Thyroid gland (tissue), 4 donors: Measurements from ENCODE around the gene MAP4. TPM values are rescaled to one million over a fixed set of nuclear protein-coding genes. Genes with fewer than 3 reads are reported as not detected.

Experiments
- DNase-seq, 2 donors: peaks; one replicate each; pipeline ENCODE4 v3.0.0-alpha.2; 2019
- H3K27ac ChIP-seq, 3 donors: fragments of 200-600 bp; sonication (generic); 1 replicate in 2 of 3; 2 replicates in 1 of 3; pipeline ENCODE4 v1.5.1; 2016 to 2019; ENCODE audit warnings: mild to moderate bottlenecking in 1 of 3, moderate library complexity in 1 of 3
- H3K27me3 ChIP-seq: fragments of 200-600 bp; sonication (generic); one replicate; pipeline ENCODE4 v1.5.1; 2019
- H3K36me3 ChIP-seq, 2 donors: fragments of 200-600 bp; sonication (generic); one replicate each; pipeline ENCODE4 v1.5.1; 2016 to 2019
- H3K4me1 ChIP-seq, 2 donors: fragments of 200-600 bp; sonication (generic); one replicate each; pipeline ENCODE4 v1.5.1; 2017 to 2019
- H3K4me3 ChIP-seq, 3 donors: fragments of 200-600 bp; sonication (generic); replicated peaks in 1 of 3; 1 replicate in 2 of 3; 2 replicates in 1 of 3; pipeline ENCODE4 v1.5.1; 2016; ENCODE audit warnings: mild to moderate bottlenecking in 1 of 3
- H3K9me3 ChIP-seq: fragments of 200-600 bp; sonication (generic); one replicate; pipeline ENCODE4 v1.5.1; 2017
- POLR2A ChIP-seq, 2 donors: fragments of 450-650 bp; IDR thresholded peaks; one replicate each; pipeline ENCODE4 v1.6.1; 2017; ENCODE audit warnings: antibody characterized with exemption in 2 of 2, mild to moderate bottlenecking in 2 of 2, moderate library complexity in 1 of 2
- WGBS, 2 donors: methylation state at CpG; one replicate each; pipeline ENCODE4 v1.1.5; 2017; 5-methylcytosine and 5-hydroxymethylcytosine counted together
- intact Hi-C: fragments of 100-400 bp; cut with DNase I; formaldehyde crosslinking; loops from one replicate; pipeline ENCODE4 v1.15.1; 2023
- total RNA-seq, 4 donors: library from RNA; depleted of rRNA; stranded (reverse); fragments of >200 nt; gene quantifications; one replicate each; pipeline ENCODE4 v1.2.3, GENCODE V29; 2016
- TF ChIP-seq, protein P1 (sequence below), 6 experiments: fragments of 200-600 bp in 3 of 6; fragments of 450-650 bp in 3 of 6; sonication (generic) in 3 of 6; IDR thresholded peaks; one replicate each; pipeline ENCODE4 v1.5.1; 2016 to 2019; ENCODE audit warnings: antibody characterized with exemption in 6 of 6, mild to moderate bottlenecking in 2 of 6, inconsistent platforms in 1 of 6, moderate library complexity in 1 of 6

Gene MAP4
- total RNA-seq, 4 donors from 2014 or later = 75.5 to 103 (median 88.0) TPM

DNA sequence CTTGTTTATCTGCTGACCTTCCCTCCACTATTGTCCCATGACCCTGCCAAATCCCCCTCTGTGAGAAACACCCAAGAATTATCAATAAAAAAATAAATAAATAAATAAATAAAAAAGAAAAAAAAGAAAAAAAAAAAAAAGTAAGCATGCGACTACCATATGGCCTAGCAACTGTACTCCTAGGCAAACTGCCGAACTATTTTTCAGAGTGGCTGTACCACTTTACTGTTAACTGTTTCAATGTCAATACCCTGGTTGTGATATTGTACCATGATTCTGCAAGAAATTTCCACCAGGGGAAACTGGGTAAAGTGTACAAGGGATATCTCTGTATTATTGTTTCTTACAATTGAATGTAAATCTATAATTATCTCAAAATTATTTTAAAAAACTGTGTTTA is 41.3 kb upstream of the MAP4 start:
- TF ChIP-seq, protein P1, sequence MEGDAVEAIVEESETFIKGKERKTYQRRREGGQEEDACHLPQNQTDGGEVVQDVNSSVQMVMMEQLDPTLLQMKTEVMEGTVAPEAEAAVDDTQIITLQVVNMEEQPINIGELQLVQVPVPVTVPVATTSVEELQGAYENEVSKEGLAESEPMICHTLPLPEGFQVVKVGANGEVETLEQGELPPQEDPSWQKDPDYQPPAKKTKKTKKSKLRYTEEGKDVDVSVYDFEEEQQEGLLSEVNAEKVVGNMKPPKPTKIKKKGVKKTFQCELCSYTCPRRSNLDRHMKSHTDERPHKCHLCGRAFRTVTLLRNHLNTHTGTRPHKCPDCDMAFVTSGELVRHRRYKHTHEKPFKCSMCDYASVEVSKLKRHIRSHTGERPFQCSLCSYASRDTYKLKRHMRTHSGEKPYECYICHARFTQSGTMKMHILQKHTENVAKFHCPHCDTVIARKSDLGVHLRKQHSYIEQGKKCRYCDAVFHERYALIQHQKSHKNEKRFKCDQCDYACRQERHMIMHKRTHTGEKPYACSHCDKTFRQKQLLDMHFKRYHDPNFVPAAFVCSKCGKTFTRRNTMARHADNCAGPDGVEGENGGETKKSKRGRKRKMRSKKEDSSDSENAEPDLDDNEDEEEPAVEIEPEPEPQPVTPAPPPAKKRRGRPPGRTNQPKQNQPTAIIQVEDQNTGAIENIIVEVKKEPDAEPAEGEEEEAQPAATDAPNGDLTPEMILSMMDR (IDR thresholded peaks at IDR 0.05) = no peak
- TF ChIP-seq POLR2A (IDR thresholded peaks at IDR 0.05) = no peak
- H3K4me1 ChIP-seq = peaks cover 0 to 9% of the 10 kb centered on the region in 2 donors
- 47 to 62% methylated on average over 2 of the region's 2 CpGs for WGBS, 2 donors
- no peak overlapping the region for H3K27ac ChIP-seq
- no peak for DNase-seq
- no peak overlapping the region for H3K4me3 ChIP-seq
- intact Hi-C loops = no loop called here
- H3K36me3 ChIP-seq = no peaks in the 10 kb centered on the region
- H3K27me3 ChIP-seq = no peaks in the 10 kb centered on the region
- no peaks in the 10 kb centered on the region for H3K9me3 ChIP-seq

DNA sequence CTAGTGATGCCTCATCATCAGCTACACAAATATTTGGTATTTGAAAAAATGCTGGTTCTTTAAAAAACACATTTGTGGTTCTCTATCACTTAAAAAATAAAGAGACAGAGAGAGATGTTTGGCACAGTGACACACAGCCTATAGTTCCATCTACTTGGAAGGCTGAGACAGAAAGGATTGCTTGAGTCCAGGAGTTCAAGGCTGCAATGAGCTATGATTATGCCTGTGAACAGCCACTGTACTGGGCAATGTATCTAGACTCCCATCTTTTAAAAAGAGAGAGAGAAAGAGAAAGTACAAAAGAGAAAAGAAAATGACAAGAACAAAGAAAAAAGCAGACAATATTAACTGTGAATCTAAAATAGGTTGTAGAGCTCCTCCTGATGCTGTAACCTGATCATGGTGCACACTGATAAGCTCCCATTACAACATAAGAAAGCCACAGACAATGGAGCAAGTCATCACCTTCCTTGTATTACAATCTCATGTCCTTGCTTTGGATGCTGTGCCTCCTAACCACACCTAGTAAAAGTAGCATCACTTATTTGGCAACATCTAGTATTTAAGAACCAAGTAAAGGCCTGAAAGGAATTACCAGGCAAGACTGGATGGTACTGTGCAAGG is 31.7 kb upstream of the MAP4 start:
- DNase-seq = no peak
- TF ChIP-seq POLR2A (IDR thresholded peaks at IDR 0.05) = no peak
- TF ChIP-seq, protein P1 (IDR thresholded peaks at IDR 0.05) = no peak
- intact Hi-C loops = no loop called here
- no peaks in the 10 kb centered on the region for H3K27me3 ChIP-seq
- no peak overlapping the region for H3K4me3 ChIP-seq
- H3K4me1 ChIP-seq = peaks cover 0 to 4% of the 10 kb centered on the region in 2 donors
- H3K27ac ChIP-seq = no peak overlapping the region
- no peaks in the 10 kb centered on the region for H3K36me3 ChIP-seq
- H3K9me3 ChIP-seq = no peaks in the 10 kb centered on the region

DNA sequence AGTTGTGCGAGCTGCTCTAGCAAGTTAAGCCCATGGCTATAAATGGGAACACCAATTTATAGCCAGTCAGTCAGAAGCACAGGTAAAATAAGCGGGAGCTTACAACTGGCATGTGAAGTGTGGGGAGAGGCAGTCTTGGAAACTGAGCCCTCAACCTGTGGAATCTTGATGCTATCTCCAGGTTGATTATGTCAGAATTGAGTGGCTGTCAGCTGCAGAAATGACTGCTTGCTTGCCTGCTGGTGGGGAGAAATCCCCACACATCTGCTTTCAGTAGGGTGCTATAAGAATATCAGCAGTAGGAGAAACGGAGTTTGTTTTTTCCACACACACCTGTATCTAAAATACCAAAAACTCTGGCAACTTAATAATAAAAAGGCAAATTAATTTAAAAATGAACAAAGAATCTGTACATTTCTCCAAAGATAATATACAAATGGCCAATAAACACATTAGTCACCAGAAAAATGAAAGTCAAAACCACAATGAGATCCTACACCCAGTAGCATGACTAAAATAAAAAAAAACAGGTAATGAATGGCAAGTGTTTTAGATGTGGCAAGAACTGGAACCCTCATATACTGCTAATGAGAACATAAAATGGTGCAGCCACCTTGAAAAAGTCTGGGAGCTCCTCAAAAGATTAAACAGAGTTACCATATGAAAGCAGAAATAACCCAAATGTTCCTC is 26.0 kb upstream of the MAP4 start:
- Histone ChIP-seq H3K27ac (no peak overlapping the region), H3K36me3 (no peaks in the 10 kb centered on the region), H3K27me3 (no peaks in the 10 kb centered on the region), H3K4me3 (no peak overlapping the region), H3K9me3 (no peaks in the 10 kb centered on the region), H3K4me1 (peaks cover 21 to 22% of the 10 kb centered on the region in 2 donors)
- intact Hi-C loops = no loop called here
- WGBS, 2 donors = 86 to 88% methylated on average over 3 of the region's 3 CpGs
- TF ChIP-seq POLR2A (IDR thresholded peaks at IDR 0.05) = no peak
- TF ChIP-seq, protein P1 (IDR thresholded peaks at IDR 0.05) = no peak
- DNase-seq = no peak

DNA sequence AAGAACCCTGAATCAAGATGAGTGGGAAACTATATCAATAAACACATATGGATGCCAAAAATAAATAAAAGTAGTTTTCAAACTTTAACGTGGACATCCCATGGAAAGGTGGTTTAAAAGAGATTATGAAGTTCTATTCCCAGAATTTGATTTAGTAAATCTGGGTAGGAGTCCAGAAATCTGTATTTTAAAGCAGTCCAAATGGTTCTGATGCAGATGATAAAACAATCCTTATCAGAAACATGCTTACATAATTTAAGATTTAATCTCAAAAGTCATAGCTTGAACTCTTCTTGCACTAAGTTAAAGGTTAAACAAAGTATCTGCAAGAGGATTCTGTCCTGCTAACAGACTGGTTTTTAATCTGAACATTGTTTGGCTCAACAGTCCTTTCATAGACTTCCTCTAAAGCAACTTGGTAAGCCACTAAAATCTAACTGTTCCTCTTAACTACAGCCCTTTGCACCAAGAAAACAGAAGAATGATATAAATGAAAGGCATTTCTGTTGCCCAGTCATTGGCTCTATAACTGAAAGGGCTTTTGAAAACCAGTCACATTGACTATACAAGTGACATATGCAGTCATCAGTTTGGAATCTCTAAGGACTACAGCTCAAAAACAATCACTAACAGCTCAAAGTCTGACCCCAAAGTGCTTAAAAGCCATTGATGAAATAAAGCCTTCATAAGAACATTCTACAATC is 23.4 kb upstream of the MAP4 start:
- H3K27me3 ChIP-seq = no peaks in the 10 kb centered on the region
- WGBS, 2 donors = 26 to 36% methylated on average over 1 of the region's 1 CpG
- H3K36me3 ChIP-seq = no peaks in the 10 kb centered on the region
- peaks cover 21 to 22% of the 10 kb centered on the region in 2 donors for H3K4me1 ChIP-seq
- H3K27ac ChIP-seq = peak overlapping the region; percentile 22 to 66 (median 47)
- intact Hi-C loops = no loop called here
- no peak for DNase-seq
- TF ChIP-seq, protein P1 (IDR thresholded peaks at IDR 0.05) = no peak
- no peak for TF ChIP-seq POLR2A (IDR thresholded peaks at IDR 0.05)
- no peaks in the 10 kb centered on the region for H3K9me3 ChIP-seq
- no peak overlapping the region for H3K4me3 ChIP-seq
